Liver (tissue), 9 donors: ENCODE measurements around the gene MIEN1. TPM values are rescaled to one million over a fixed set of nuclear protein-coding genes. Genes with fewer than 3 reads are reported as not detected.

Experiments used
- DNase-seq: peaks from one replicate; pipeline ENCODE4 v3.0.0-alpha.2; 2017; ENCODE audit warnings: low spot score
- H3K27ac ChIP-seq, 2 donors: one replicate each; pipeline ENCODE4 v1.7.0; 2013; ENCODE audit warnings: inconsistent platforms in 2 of 2, low read length in 2 of 2, control low read depth in 1 of 2, low read depth in 1 of 2, mild to moderate bottlenecking in 1 of 2
- H3K27me3 ChIP-seq, 4 donors: one replicate each; pipeline versions ENCODE4 v1.6.1 to v1.7.0; 2013; ENCODE audit warnings: low read length in 3 of 4, inconsistent platforms in 1 of 4, mild to moderate bottlenecking in 1 of 4, moderate library complexity in 1 of 4; ENCODE audit not compliant: control insufficient read depth in 4 of 4, insufficient read depth in 4 of 4
- H3K36me3 ChIP-seq, 4 donors: one replicate each; pipeline versions ENCODE4 v1.6.1 to v1.7.0; 2013; ENCODE audit warnings: low read length in 3 of 4, mild to moderate bottlenecking in 3 of 4, low read depth in 1 of 4, moderate library complexity in 1 of 4; ENCODE audit not compliant: control insufficient read depth in 4 of 4, insufficient read depth in 3 of 4
- H3K4me1 ChIP-seq, 4 donors: one replicate each; pipeline versions ENCODE4 v1.6.1 to v1.7.0; 2013; ENCODE audit warnings: low read length in 3 of 4, mild to moderate bottlenecking in 3 of 4, moderate library complexity in 1 of 4; ENCODE audit not compliant: control insufficient read depth in 4 of 4, insufficient read depth in 4 of 4
- H3K4me3 ChIP-seq, 3 donors: one replicate each; pipeline versions ENCODE4 v1.6.1 to v1.7.0; 2013; ENCODE audit warnings: low read length in 3 of 3, control low read depth in 1 of 3, low read depth in 1 of 3, mild to moderate bottlenecking in 1 of 3
- H3K9ac ChIP-seq, 2 donors: one replicate each; pipeline ENCODE4 v1.7.0; 2013; ENCODE audit warnings: low read length in 2 of 2, mild to moderate bottlenecking in 2 of 2, moderate library complexity in 2 of 2, control low read depth in 1 of 2, low read depth in 1 of 2
- H3K9me3 ChIP-seq, 4 donors: one replicate each; pipeline versions ENCODE4 v1.6.1 to v1.7.0; 2013; ENCODE audit warnings: low read length in 3 of 4; ENCODE audit not compliant: control insufficient read depth in 4 of 4
- ATF3 ChIP-seq: IDR thresholded peaks from 2 replicates; pipeline ENCODE4 v1.6.1; 2016; ENCODE audit warnings: antibody characterized with exemption
- CTCF ChIP-seq: fragments of 150-350 bp; IDR thresholded peaks from 2 replicates; pipeline ENCODE4 v1.5.1; 2017; ENCODE audit warnings: improper control_type of control experiment, low read depth, low read length; ENCODE audit not compliant: missing input control
- EGR1 ChIP-seq, 2 donors: IDR thresholded peaks; 2 replicates each; pipeline ENCODE4 v1.6.1; 2016 to 2018; ENCODE audit warnings: antibody characterized with exemption in 2 of 2, low read depth in 2 of 2
- FOXA1 ChIP-seq: IDR thresholded peaks from 2 replicates; pipeline ENCODE4 v1.6.1; 2016; ENCODE audit warnings: antibody characterized with exemption
- GABPA ChIP-seq, 2 donors: IDR thresholded peaks in 1 of 2; conservative IDR thresholded peaks in 1 of 2; 2 replicates each; pipeline ENCODE4 v1.6.1; 2016; ENCODE audit warnings: antibody characterized with exemption in 2 of 2, mild to moderate bottlenecking in 1 of 2, moderate library complexity in 1 of 2
- HNF4A ChIP-seq, 2 donors: conservative IDR thresholded peaks; 2 replicates each; pipeline ENCODE4 v1.6.1; 2016; ENCODE audit warnings: antibody characterized with exemption in 2 of 2, mild to moderate bottlenecking in 2 of 2
- HNF4G ChIP-seq: IDR thresholded peaks from 2 replicates; pipeline ENCODE4 v1.6.1; 2016; ENCODE audit warnings: antibody characterized with exemption
- JUND ChIP-seq, 2 donors: IDR thresholded peaks; 2 replicates each; pipeline ENCODE4 v1.6.1; 2016; ENCODE audit warnings: antibody characterized with exemption in 2 of 2
- MAX ChIP-seq: IDR thresholded peaks from 2 replicates; pipeline ENCODE4 v1.6.1; 2016; ENCODE audit warnings: antibody characterized with exemption
- NR2F2 ChIP-seq: IDR thresholded peaks from 2 replicates; pipeline ENCODE4 v1.6.1; 2016; ENCODE audit warnings: antibody characterized with exemption
- REST ChIP-seq: IDR thresholded peaks from 2 replicates; pipeline ENCODE4 v1.6.1; 2016; ENCODE audit warnings: antibody characterized with exemption, mild to moderate bottlenecking
- RXRA ChIP-seq, 2 donors: IDR thresholded peaks; 2 replicates each; pipeline ENCODE4 v1.6.1; 2017 to 2018; ENCODE audit warnings: antibody characterized with exemption in 2 of 2, mild to moderate bottlenecking in 1 of 2
- SP1 ChIP-seq: IDR thresholded peaks from 2 replicates; pipeline ENCODE4 v1.6.1; 2018; ENCODE audit warnings: antibody characterized with exemption, mild to moderate bottlenecking
- YY1 ChIP-seq: IDR thresholded peaks from 2 replicates; pipeline ENCODE4 v1.6.1; 2016; ENCODE audit warnings: antibody characterized with exemption, mild to moderate bottlenecking
- ZBTB33 ChIP-seq: IDR thresholded peaks from 2 replicates; pipeline ENCODE4 v1.6.1; 2016; ENCODE audit warnings: antibody characterized with exemption
- WGBS: extraction: QIAGEN DNeasy Blood & Tissue Kit; methylation state at CpG from one replicate; pipeline ENCODE4 v1.1.7; 2013; 5-methylcytosine and 5-hydroxymethylcytosine counted together
- polyA plus RNA-seq, 2 donors: library from polyadenylated mRNA; stranded (reverse) in 1 of 2; unstranded in 1 of 2; fragments of 200-250 nt in 1 of 2; fragments of >200 nt in 1 of 2; fragmentation: Nextera tagmentation in 1 of 2; extraction: Ambion mirVana in 1 of 2; gene quantifications; one replicate each; pipeline versions ENCODE4 v1.2.1 to v1.2.3, GENCODE V29; 2013 to 2015
- total RNA-seq, 2 donors: library from RNA; depleted of rRNA; stranded (reverse); fragments of >200 nt; gene quantifications; one replicate each; pipeline ENCODE4 v1.2.3, GENCODE V29; 2014
- donor health status: healthy.
- donor health status: healthy.
- donor health status: healthy.
- donor health status: healthy.
- donor health status: healthy.

The MIEN1 gene
- total and polyA plus RNA-seq, 4 donors: 11.1 to 99.0 (median 29.0) TPM

- H3K36me3 ChIP-seq: peaks cover 2 to 27% (median 11%) of the 10 kb centered on the region in 4 donors
These were observed 10.6 kb downstream of the MIEN1 start for GRCh38 chr17:39719563-39720355.

GRCh38 chr17:39717660-39718059, 12.7 kb downstream of the MIEN1 start:
- 88% methylated on average over 6 of the region's 6 CpGs for WGBS
- TF ChIP-seq MAX (no peak), JUND (IDR thresholded peaks at IDR 0.05) (no peak), EGR1 (IDR thresholded peaks at IDR 0.05; ENCODE audit: low read depth in 2 of 2) (no peak), CTCF (no peak), HNF4A (conservative IDR thresholded peaks at IDR 0.05) (no peak), ATF3 (no peak), SP1 (no peak), REST (no peak), YY1 (no peak), NR2F2 (no peak), ZBTB33 (no peak), RXRA (IDR thresholded peaks at IDR 0.05) (no peak), GABPA (IDR thresholded peaks at IDR 0.05 in 1 of 2, conservative IDR thresholded peaks at IDR 0.05 in 1 of 2) (no peak), FOXA1 (no peak), HNF4G (no peak)
- peaks cover 0 to 18% (median 10%) of the 10 kb centered on the region in 4 donors for H3K4me1 ChIP-seq
- no peak overlapping the region for H3K9ac ChIP-seq
- no peak overlapping the region for H3K4me3 ChIP-seq
- peaks cover 2 to 24% (median 6%) of the 10 kb centered on the region in 4 donors for H3K36me3 ChIP-seq
- no peak overlapping the region for H3K27ac ChIP-seq
- DNase-seq: no peak
- no peaks in the 10 kb centered on the region for H3K27me3 ChIP-seq
- H3K9me3 ChIP-seq: no peaks in the 10 kb centered on the region

More at GRCh38 chr17:39719563-39720355, 10.6 kb downstream of the MIEN1 start:
- Histone ChIP-seq H3K4me1 (peaks cover 0 to 18% (median 10%) of the 10 kb centered on the region in 4 donors), H3K4me3 (no peak overlapping the region), H3K9ac (no peak overlapping the region), H3K27me3 (no peaks in the 10 kb centered on the region), H3K9me3 (no peaks in the 10 kb centered on the region), H3K27ac (no peak overlapping the region)
- no peak for TF ChIP-seq YY1
- no peak for TF ChIP-seq FOXA1
- no peak for TF ChIP-seq EGR1 (IDR thresholded peaks at IDR 0.05; ENCODE audit: low read depth in 2 of 2)
- no peak for TF ChIP-seq ZBTB33
- TF ChIP-seq GABPA (IDR thresholded peaks at IDR 0.05 in 1 of 2, conservative IDR thresholded peaks at IDR 0.05 in 1 of 2): no peak
- DNase-seq: no peak
- WGBS: 90% methylated on average over 7 of the region's 7 CpGs
